H1 (cell line): ENCODE data around the gene KIAA0586. TPM values are rescaled to one million over a fixed set of nuclear protein-coding genes. Genes with fewer than 3 reads are reported as not detected.

Experiments used
- CTCF ChIA-PET: fragments of 300-600 bp; sonication (Branson Sonifier 250); formaldehyde crosslinking; loops from one replicate; lab custom pipeline; 2021; ENCODE audit not compliant: partially characterized antibody; lab: Charles Lee
- POLR2A ChIA-PET: fragments of 300-600 bp; sonication (Branson Sonifier 250); formaldehyde crosslinking; loops from one replicate; lab custom pipeline; 2021; ENCODE audit warnings: inconsistent platforms; ENCODE audit not compliant: partially characterized antibody; lab: Charles Lee
- DNase-seq, 2 experiments: peaks; one replicate each; pipeline versions ENCODE4 v3.0.0 to v3.0.0-alpha.2; 2010 to 2022; ENCODE audit warnings: low spot score in 2 of 2, low read depth in 1 of 2, mixed read lengths in 1 of 2
- FAIRE-seq: peaks from 2 replicates; lab custom pipeline; 2011; peaks lifted over from hg19 to GRCh38; lab: Jason Lieb, UNC
- H2AFZ ChIP-seq: 2 replicates; pipeline ENCODE4 v1.8.1; 2012; ENCODE audit warnings: low read length, inconsistent platforms
- H2AK5ac ChIP-seq: 2 replicates; pipeline ENCODE4 v1.6.1; 2013; ENCODE audit warnings: low read depth, low read length
- H2BK120ac ChIP-seq: replicated peaks from 2 replicates; pipeline ENCODE3; 2013; ENCODE audit warnings: low read depth, low read length, inconsistent platforms
- H2BK12ac ChIP-seq: 2 replicates; pipeline ENCODE4 v1.6.1; 2013; ENCODE audit warnings: low read depth, low read length
- H2BK15ac ChIP-seq: 2 replicates; pipeline ENCODE4 v1.6.1; 2013; ENCODE audit warnings: low read length
- H2BK20ac ChIP-seq: 2 replicates; pipeline ENCODE4 v1.6.1; 2013; ENCODE audit warnings: low read length
- H2BK5ac ChIP-seq: 2 replicates; pipeline ENCODE4 v1.6.1; 2013; ENCODE audit warnings: low read depth, low read length
- H3K14ac ChIP-seq: 2 replicates; pipeline ENCODE4 v1.6.1; 2013; ENCODE audit warnings: inconsistent platforms; ENCODE audit not compliant: insufficient read length
- H3K18ac ChIP-seq: 2 replicates; pipeline ENCODE4 v1.6.1; 2013; ENCODE audit warnings: low read length; ENCODE audit errors: extremely low read depth
- H3K23ac ChIP-seq: 2 replicates; pipeline ENCODE4 v1.6.1; 2013; ENCODE audit warnings: inconsistent platforms; ENCODE audit not compliant: insufficient read length
- H3K23me2 ChIP-seq: 2 replicates; pipeline ENCODE4 v1.6.1; 2013; ENCODE audit warnings: low read depth, low read length
- H3K27ac ChIP-seq: 2 replicates; pipeline ENCODE4 v1.6.1; 2011; ENCODE audit warnings: low read depth, low read length, inconsistent platforms
- H3K27me3 ChIP-seq, 4 experiments: replicated peaks in 1 of 4; 1 replicate in 1 of 4; 2 replicates in 3 of 4; pipeline versions ENCODE4 v1.6.1 to v1.8.1; 2011 to 2013; ENCODE audit warnings: low read length in 3 of 4, mild to moderate bottlenecking in 3 of 4, inconsistent platforms in 2 of 4, mixed read lengths in 2 of 4, moderate library complexity in 1 of 4; ENCODE audit not compliant: control insufficient read depth in 3 of 4, insufficient read depth in 3 of 4; ENCODE audit errors: extremely low read depth in 1 of 4
- H3K36me3 ChIP-seq, 4 experiments: 2 replicates each; pipeline versions ENCODE4 v1.6.1 to v1.8.1; 2011 to 2013; ENCODE audit warnings: mild to moderate bottlenecking in 4 of 4, low read length in 3 of 4, moderate library complexity in 2 of 4, control low read depth in 1 of 4, inconsistent platforms in 1 of 4; ENCODE audit not compliant: insufficient read depth in 4 of 4, control insufficient read depth in 2 of 4
- H3K4ac ChIP-seq: replicated peaks from 2 replicates; pipeline ENCODE3; 2013; ENCODE audit warnings: low read length, low read depth, mixed read lengths, inconsistent platforms; ENCODE audit not compliant: insufficient read length
- H3K4me1 ChIP-seq, 4 experiments: replicated peaks in 1 of 4; 1 replicate in 1 of 4; 2 replicates in 3 of 4; pipeline versions ENCODE4 v1.6.1 to v1.8.1; 2011 to 2013; ENCODE audit warnings: low read length in 3 of 4, inconsistent platforms in 2 of 4, mixed read lengths in 1 of 4; ENCODE audit not compliant: insufficient read depth in 4 of 4, control insufficient read depth in 3 of 4
- H3K4me2 ChIP-seq, 2 experiments: 2 replicates each; pipeline versions ENCODE4 v1.6.1 to v1.8.1; 2011 to 2013; ENCODE audit warnings: low read depth in 2 of 2, low read length in 2 of 2, control low read depth in 1 of 2, inconsistent platforms in 1 of 2, mild to moderate bottlenecking in 1 of 2; ENCODE audit not compliant: insufficient read depth in 1 of 2
- H3K4me3 ChIP-seq, 4 experiments: fragments of 200-600, 300-600 bp in 1 of 4; sonication (generic), shearing (Covaris generic), sonication (Bioruptor Twin) in 1 of 4; 2 replicates each; pipeline versions ENCODE4 v1.5.1 to v1.8.1; 2011 to 2016; ENCODE audit warnings: low read length in 4 of 4, low read depth in 3 of 4, control low read depth in 2 of 4, inconsistent platforms in 2 of 4, mild to moderate bottlenecking in 2 of 4, mixed read lengths in 1 of 4, moderate library complexity in 1 of 4; ENCODE audit not compliant: insufficient read depth in 2 of 4; ENCODE audit errors: extremely low read depth in 1 of 4
- H3K56ac ChIP-seq: replicated peaks from 2 replicates; pipeline ENCODE3; 2013; ENCODE audit warnings: low read depth, mild to moderate bottlenecking, mixed read lengths, low read length, inconsistent platforms; ENCODE audit not compliant: insufficient read length
- H3K79me1 ChIP-seq: 2 replicates; pipeline ENCODE4 v1.6.1; 2013; ENCODE audit warnings: low read depth, low read length, control low read depth
- H3K79me2 ChIP-seq, 2 experiments: 2 replicates each; pipeline versions ENCODE4 v1.6.1 to v1.8.1; 2012 to 2013; ENCODE audit warnings: low read length in 2 of 2, mild to moderate bottlenecking in 2 of 2, inconsistent platforms in 1 of 2; ENCODE audit not compliant: insufficient read depth in 2 of 2, control insufficient read depth in 1 of 2
- H3K9ac ChIP-seq, 4 experiments: replicated peaks in 1 of 4; 1 replicate in 1 of 4; 2 replicates in 3 of 4; pipeline versions ENCODE4 v1.6.1 to v1.8.1; 2011 to 2013; ENCODE audit warnings: low read depth in 3 of 4, low read length in 3 of 4, control low read depth in 2 of 4, mild to moderate bottlenecking in 2 of 4, moderate library complexity in 2 of 4, inconsistent platforms in 1 of 4; ENCODE audit errors: extremely low read depth in 1 of 4
- H3K9me3 ChIP-seq, 2 experiments: 2 replicates each; pipeline versions ENCODE4 v1.6.1 to v1.8.1; 2012 to 2013; ENCODE audit warnings: mild to moderate bottlenecking in 2 of 2, moderate library complexity in 2 of 2, control low read depth in 1 of 2, inconsistent platforms in 1 of 2, low read depth in 1 of 2, low read length in 1 of 2, mixed read lengths in 1 of 2; ENCODE audit not compliant: insufficient read depth in 2 of 2
- H4K20me1 ChIP-seq, 2 experiments: replicated peaks in 1 of 2; 2 replicates each; pipeline versions ENCODE3 to v1.8.1; 2011 to 2013; ENCODE audit warnings: inconsistent platforms in 2 of 2, low read length in 2 of 2, mild to moderate bottlenecking in 1 of 2; ENCODE audit not compliant: insufficient read depth in 2 of 2, control insufficient read depth in 1 of 2
- H4K5ac ChIP-seq: 2 replicates; pipeline ENCODE4 v1.6.1; 2013; ENCODE audit warnings: low read length, low read depth, mixed read lengths, inconsistent platforms; ENCODE audit not compliant: insufficient read length
- H4K8ac ChIP-seq: 2 replicates; pipeline ENCODE4 v1.8.0; 2013; ENCODE audit warnings: mild to moderate bottlenecking, moderate library complexity, low read length, inconsistent platforms; ENCODE audit not compliant: insufficient read depth; ENCODE audit errors: extremely low read depth
- H4K91ac ChIP-seq: replicated peaks from 2 replicates; pipeline ENCODE3; 2013; ENCODE audit warnings: low read length, mixed read lengths, inconsistent platforms; ENCODE audit not compliant: insufficient read length
- BCL11A ChIP-seq, 2 experiments: IDR thresholded peaks; one replicate each; pipeline ENCODE4 v1.6.1; 2011; ENCODE audit warnings: low read depth in 2 of 2, low read length in 2 of 2, mild to moderate bottlenecking in 2 of 2
- BRCA1 ChIP-seq: IDR thresholded peaks from 2 replicates; pipeline ENCODE4 v1.6.1; 2012; ENCODE audit warnings: low read depth, low read length, improper control_type of control experiment
- EZH2 ChIP-seq: fragments of 200-600 bp; sonication (generic); IDR thresholded peaks from 2 replicates; pipeline ENCODE4 v1.7.1; 2012; ENCODE audit warnings: low read depth, mild to moderate bottlenecking, moderate library complexity, low read length, inconsistent platforms; ENCODE audit not compliant: severe bottlenecking
- YY1 ChIP-seq: IDR thresholded peaks from 2 replicates; pipeline ENCODE4 v1.6.1; 2011; ENCODE audit warnings: low read depth, mild to moderate bottlenecking, low read length
- WGBS, 2 experiments: shearing (Covaris generic) in 1 of 2; methylation state at CpG; one replicate each; pipeline versions ENCODE4 v1.1.6 to v1.1.7; 2013 to 2015; ENCODE audit warnings: low lambda C conversion rate in 2 of 2, mixed read lengths in 2 of 2, inconsistent platforms in 1 of 2, low coverage in 1 of 2, missing lambda C conversion rate in 1 of 2; ENCODE audit not compliant: insufficient replicate concordance in 2 of 2, insufficient coverage in 1 of 2, insufficient read length in 1 of 2; ENCODE audit errors: extremely low coverage in 1 of 2, missing lambda C conversion rate in 1 of 2; 5-methylcytosine and 5-hydroxymethylcytosine counted together
- polyA plus RNA-seq, 7 experiments: library from polyadenylated mRNA; depleted of rRNA in 3 of 7; stranded (reverse) in 5 of 7; unstranded in 2 of 7; fragments of >200 nt in 5 of 7; fragments of 200-250 nt in 2 of 7; gene quantifications; 1 replicate in 5 of 7; 2 replicates in 1 of 7; 4 replicates in 1 of 7; pipeline versions ENCODE4 v1.2.1 to v1.2.3, GENCODE V29; 2011 to 2013; ENCODE audit warnings: missing spikeins in 2 of 7, mixed read lengths in 2 of 7
- total RNA-seq: library from RNA; stranded (reverse); fragmentation: NEBNext Ultra II Directional; extraction: Animal tissue kit (Norgen Biotek cat#: 25700); gene quantifications from 2 replicates; pipeline ENCODE4 v1.2.1, GENCODE V29; 2021

KIAA0586 gene
- total and polyA plus RNA-seq, 2 of the 8 experiments (the other 6 are each of a cell fraction or from before 2014, with no cell fraction given), result 7.2 to 24.8 TPM

- no peaks in the 10 kb centered on the region for H4K20me1 ChIP-seq
- no peak overlapping the region for H2BK15ac ChIP-seq
- no peak for DNase-seq
- CTCF ChIA-PET, result interaction anchor here (0.7 to 1.2 kb wide), 3 partner anchors 13 to 116 kb away, joined by 3 to 5 read pairs (median 3); no protein-coding TSS in a partner anchor
- H2BK120ac ChIP-seq, result no peak overlapping the region
- no peak for FAIRE-seq
- POLR2A ChIA-PET, result interaction anchor here (1.0 kb wide), 1 partner anchor 65 kb away, joined by 3 read pairs; the partner anchor contains the start of gene DACT1
- H4K5ac ChIP-seq, result no peak overlapping the region
- H3K56ac ChIP-seq, result no peak overlapping the region
- H3K27ac ChIP-seq, result no peak overlapping the region
- H4K8ac ChIP-seq, result no peak overlapping the region
- no peak overlapping the region for H3K9ac ChIP-seq
- H3K79me2 ChIP-seq, result no peaks in the 10 kb centered on the region
- H2BK12ac ChIP-seq, result no peak overlapping the region; the same call in 1 of the 2 replicates
- H2AK5ac ChIP-seq, result no peak overlapping the region
- H3K27me3 ChIP-seq, result no peaks in the 10 kb centered on the region
- H3K23ac ChIP-seq, result no peak overlapping the region
- H3K4me3 ChIP-seq, result no peak overlapping the region
- no peak for TF ChIP-seq BRCA1
- no peak for TF ChIP-seq EZH2
- TF ChIP-seq YY1, result no peak
- TF ChIP-seq BCL11A (IDR thresholded peaks at IDR 0.05; ENCODE audit: low read depth in 2 of 2, low read length in 2 of 2), result no peak
- no peaks in the 10 kb centered on the region for H3K36me3 ChIP-seq
- H3K23me2 ChIP-seq, result no peaks in the 10 kb centered on the region
- no peak overlapping the region; the same call in 1 of the 2 replicates for H2BK5ac ChIP-seq
- no peak overlapping the region for H3K14ac ChIP-seq
- no peaks in the 10 kb centered on the region; the same call in 1 of the 2 replicates for H3K79me1 ChIP-seq
- H4K91ac ChIP-seq, result no peak overlapping the region
- no peaks in the 10 kb centered on the region for H3K9me3 ChIP-seq
- H2BK20ac ChIP-seq, result 0 out of 2 replicates have a peak overlapping the region, but pooled peaks have one; percentile 3
- H3K4me2 ChIP-seq, result no peak overlapping the region
- no peak overlapping the region for H3K18ac ChIP-seq
- no peaks in the 10 kb centered on the region for H3K4me1 ChIP-seq
- H3K4ac ChIP-seq, result no peak overlapping the region
- WGBS, 2 experiments, result 85% methylated on average over 9 of the region's 9 CpGs; no CpG with 5 or more reads in 1 of the 2 experiments
- H2AFZ ChIP-seq, result peak overlapping the region; percentile 78; the same call in 1 of the 2 replicates
These were observed 144.4 kb downstream of the KIAA0586 start for GRCh38 chr14:58571769-58572472.
